PC-3 (cell line): ENCODE data around the gene ACTR3C. TPM values are rescaled to one million over a fixed set of nuclear protein-coding genes. Genes with fewer than 3 reads are reported as not detected.

Source experiments
- ATAC-seq: fragments of 200-7000 bp; cut with Tn5 transposase; 2 replicates; pipeline ENCODE4 v1.9.1; 2020; ENCODE audit warnings: mild to moderate bottlenecking, moderate library complexity
- BruUV-seq: library from RNA; stranded (reverse); fragments of 400-500 nt; replicated peaks from 2 replicates; lab custom pipeline; 2021; lab: Mats Ljungman, UMichigan
- CTCF ChIA-PET: fragments of 300-600 bp; sonication (Branson Sonifier 250); formaldehyde crosslinking; loops from one replicate; lab custom pipeline; 2022; ENCODE audit warnings: antibody characterized with exemption; lab: Charles Lee
- POLR2A ChIA-PET: fragments of 300-600 bp; sonication (Branson Sonifier 250); formaldehyde crosslinking; loops from one replicate; lab custom pipeline; 2022; ENCODE audit warnings: antibody characterized with exemption; ENCODE audit not compliant: unreplicated experiment; lab: Charles Lee
- DNase-seq: peaks from one replicate; pipeline ENCODE4 v3.0.0-alpha.2; 2015
- H2AFZ ChIP-seq: fragments of 300-600 bp; sonication (generic); 2 replicates; pipeline ENCODE4 v1.6.0; 2016; ENCODE audit warnings: antibody characterized with exemption, low read length
- H3F3A ChIP-seq: fragments of 300-600 bp; sonication (generic); one replicate; pipeline ENCODE4 v1.6.0; 2017; ENCODE audit warnings: antibody characterized with exemption, low read length, control low read depth, mild to moderate bottlenecking; ENCODE audit not compliant: unreplicated experiment
- H3K27ac ChIP-seq: fragments of 300-600 bp; sonication (generic); 2 replicates; pipeline ENCODE4 v1.5.1; 2016; ENCODE audit warnings: mild to moderate bottlenecking, low read length
- H3K27me3 ChIP-seq: fragments of 300-600 bp; sonication (generic); 2 replicates; pipeline ENCODE4 v1.6.1; 2016; ENCODE audit warnings: low read length, mixed read lengths
- H3K36me3 ChIP-seq: fragments of 300-600 bp; sonication (generic); 2 replicates; pipeline ENCODE4 v1.6.1; 2016; ENCODE audit warnings: low read depth, mixed run types, low read length, mixed read lengths
- H3K4me1 ChIP-seq: fragments of 300-600 bp; sonication (generic); 2 replicates; pipeline ENCODE4 v1.5.1; 2016; ENCODE audit warnings: low read length; ENCODE audit not compliant: insufficient read depth
- H3K4me2 ChIP-seq: fragments of 300-600 bp; sonication (generic); 2 replicates; pipeline ENCODE4 v1.6.0; 2016; ENCODE audit warnings: low read length
- H3K4me3 ChIP-seq: fragments of 300-600 bp; sonication (generic); 2 replicates; pipeline ENCODE4 v1.5.1; 2016; ENCODE audit warnings: mild to moderate bottlenecking, low read length, mixed read lengths
- H3K79me2 ChIP-seq: fragments of 300-600 bp; sonication (generic); 2 replicates; pipeline ENCODE4 v1.6.1; 2017; ENCODE audit warnings: low read length, mixed read lengths
- H3K9ac ChIP-seq: fragments of 300-600 bp; sonication (generic); 2 replicates; pipeline ENCODE4 v1.6.0; 2016; ENCODE audit warnings: mild to moderate bottlenecking, low read length
- H3K9me2 ChIP-seq: fragments of 300-600 bp; sonication (generic); replicated peaks from 2 replicates; pipeline ENCODE4 v1.6.1; 2016; ENCODE audit warnings: mixed run types, low read length, mixed read lengths
- H3K9me3 ChIP-seq: fragments of 300-600 bp; sonication (generic); 2 replicates; pipeline ENCODE4 v1.6.1; 2016; ENCODE audit warnings: low read length, mixed read lengths
- H4K20me1 ChIP-seq: fragments of 300-600 bp; sonication (generic); 2 replicates; pipeline ENCODE4 v1.6.1; 2016; ENCODE audit warnings: low read length, mixed read lengths
- EZH2 ChIP-seq: fragments of 300-600 bp; sonication (generic); IDR thresholded peaks from one replicate; pipeline ENCODE4 v1.6.1; 2017; ENCODE audit warnings: antibody characterized with exemption, mild to moderate bottlenecking, low read length; ENCODE audit not compliant: unreplicated experiment
- EZH2phosphoT487 ChIP-seq: fragments of 300-600 bp; sonication (generic); IDR thresholded peaks from 2 replicates; pipeline ENCODE4 v1.6.1; 2018; ENCODE audit warnings: mild to moderate bottlenecking, antibody characterized with exemption, low read length, borderline replicate concordance
- intact Hi-C: fragments of 100-400 bp; cut with micrococcal nuclease; formaldehyde crosslinking; loops from 2 replicates; pipeline ENCODE4 v1.9.0; 2023
- total RNA-seq: library from RNA; depleted of rRNA; stranded (reverse); fragments of >200 nt; gene quantifications from 2 replicates; pipeline ENCODE4 v1.2.3, GENCODE V29; 2014
- TF ChIP-seq, protein P1 (sequence below): fragments of 300-600 bp; sonication (generic); conservative IDR thresholded peaks from 2 replicates; pipeline ENCODE4 v1.5.1; 2017; ENCODE audit warnings: antibody characterized with exemption, low read depth, mild to moderate bottlenecking, low read length

ACTR3C gene
- total RNA-seq, 1 experiment from 2014 or later: 10.8 TPM

DNA sequence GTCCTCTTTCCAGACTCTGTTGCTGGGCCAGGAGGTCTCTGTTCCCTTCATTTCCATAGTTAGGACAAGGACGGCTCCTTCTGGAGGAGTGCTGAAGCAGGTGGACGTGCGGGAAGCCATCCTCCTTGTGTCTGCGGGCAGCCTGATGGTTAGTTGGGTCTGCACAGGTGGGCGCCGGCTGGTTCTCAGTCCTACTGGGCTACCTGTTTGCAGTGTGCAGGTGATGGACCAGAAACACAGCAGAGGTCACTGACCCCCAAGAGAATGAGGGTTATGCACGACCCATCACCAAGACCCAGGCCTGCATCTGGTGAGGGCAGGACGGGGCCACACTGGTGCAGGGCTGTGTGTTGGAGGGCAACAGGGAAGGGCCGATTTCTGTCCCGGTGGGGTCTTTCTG is 10.3 kb upstream of the ACTR3C start:
- no peak overlapping the region for H2AFZ ChIP-seq
- H4K20me1 ChIP-seq: no peaks in the 10 kb centered on the region
- H3K4me1 ChIP-seq: no peaks in the 10 kb centered on the region
- H3K9me2 ChIP-seq: no peaks in the 10 kb centered on the region
- no peak overlapping the region for H3K27ac ChIP-seq
- no peaks in the 10 kb centered on the region for H3K79me2 ChIP-seq
- ChIA-PET CTCF (no interaction called here), POLR2A (no interaction called here)
- TF ChIP-seq EZH2 (no peak), EZH2phosphoT487 (no peak)
- TF ChIP-seq, protein P1, sequence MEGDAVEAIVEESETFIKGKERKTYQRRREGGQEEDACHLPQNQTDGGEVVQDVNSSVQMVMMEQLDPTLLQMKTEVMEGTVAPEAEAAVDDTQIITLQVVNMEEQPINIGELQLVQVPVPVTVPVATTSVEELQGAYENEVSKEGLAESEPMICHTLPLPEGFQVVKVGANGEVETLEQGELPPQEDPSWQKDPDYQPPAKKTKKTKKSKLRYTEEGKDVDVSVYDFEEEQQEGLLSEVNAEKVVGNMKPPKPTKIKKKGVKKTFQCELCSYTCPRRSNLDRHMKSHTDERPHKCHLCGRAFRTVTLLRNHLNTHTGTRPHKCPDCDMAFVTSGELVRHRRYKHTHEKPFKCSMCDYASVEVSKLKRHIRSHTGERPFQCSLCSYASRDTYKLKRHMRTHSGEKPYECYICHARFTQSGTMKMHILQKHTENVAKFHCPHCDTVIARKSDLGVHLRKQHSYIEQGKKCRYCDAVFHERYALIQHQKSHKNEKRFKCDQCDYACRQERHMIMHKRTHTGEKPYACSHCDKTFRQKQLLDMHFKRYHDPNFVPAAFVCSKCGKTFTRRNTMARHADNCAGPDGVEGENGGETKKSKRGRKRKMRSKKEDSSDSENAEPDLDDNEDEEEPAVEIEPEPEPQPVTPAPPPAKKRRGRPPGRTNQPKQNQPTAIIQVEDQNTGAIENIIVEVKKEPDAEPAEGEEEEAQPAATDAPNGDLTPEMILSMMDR: no peak
- H3K36me3 ChIP-seq: no peaks in the 10 kb centered on the region
- H3K4me2 ChIP-seq: no peak overlapping the region
- no peaks in the 10 kb centered on the region for H3F3A ChIP-seq
- H3K9me3 ChIP-seq: no peaks in the 10 kb centered on the region
- H3K4me3 ChIP-seq: no peak overlapping the region
- no TSS peak for BruUV-seq
- H3K9ac ChIP-seq: no peak overlapping the region
- no peak for DNase-seq
- no peaks in the 10 kb centered on the region for H3K27me3 ChIP-seq
- intact Hi-C loops: no loop called here
- ATAC-seq: no peak

DNA sequence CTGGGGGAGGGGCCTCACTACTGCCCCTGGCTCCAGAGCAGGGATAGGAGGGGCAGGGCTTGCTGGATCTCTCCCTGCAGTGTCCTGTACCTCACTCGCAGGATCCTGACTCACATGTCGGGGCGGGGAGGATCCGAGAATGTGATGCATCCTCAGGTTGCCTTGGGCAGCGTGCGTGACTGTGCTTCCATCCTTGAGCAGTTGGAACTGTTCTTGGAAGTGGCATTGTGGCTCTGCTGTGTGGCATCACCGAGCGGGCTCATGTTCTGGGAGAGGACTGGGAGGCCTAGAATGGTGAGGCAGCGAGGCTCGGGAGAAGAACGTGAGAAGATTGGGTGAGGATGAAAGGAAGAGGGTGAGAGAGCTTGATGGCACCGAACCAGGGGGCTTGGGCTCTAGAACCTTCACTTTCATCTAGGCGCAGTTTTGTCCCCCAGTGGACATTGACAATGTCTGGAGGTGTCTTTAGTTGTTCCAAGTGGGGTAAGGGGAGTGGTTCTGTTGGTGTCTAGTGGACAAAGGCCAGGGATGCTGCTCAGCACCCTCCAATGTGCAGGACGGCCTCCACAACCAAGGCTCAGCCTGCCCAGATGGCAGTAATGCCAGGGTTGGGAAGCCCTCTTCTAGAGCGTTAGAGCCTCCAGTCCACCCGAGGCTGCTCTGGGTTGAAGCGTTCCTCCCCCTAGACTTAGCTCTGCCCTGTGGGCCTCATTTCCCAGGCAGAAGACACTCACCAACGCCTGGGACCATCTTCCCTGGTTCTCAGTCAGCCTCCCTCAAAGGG is 9.7 kb upstream of the ACTR3C start:
- Histone ChIP-seq H3K4me2 (no peak overlapping the region), H3K4me3 (no peak overlapping the region), H3K4me1 (no peaks in the 10 kb centered on the region), H3K79me2 (no peaks in the 10 kb centered on the region), H4K20me1 (no peaks in the 10 kb centered on the region), H3K27me3 (no peaks in the 10 kb centered on the region), H3K9me3 (no peaks in the 10 kb centered on the region), H3K36me3 (no peaks in the 10 kb centered on the region), H2AFZ (no peak overlapping the region), H3K9me2 (no peaks in the 10 kb centered on the region), H3F3A (no peaks in the 10 kb centered on the region), H3K27ac (no peak overlapping the region), H3K9ac (no peak overlapping the region)
- BruUV-seq: no TSS peak
- ChIA-PET CTCF (no interaction called here), POLR2A (no interaction called here)
- DNase-seq: no peak
- no peak for ATAC-seq
- TF ChIP-seq EZH2 (no peak), EZH2phosphoT487 (no peak)
- TF ChIP-seq, protein P1: no peak
- intact Hi-C loops: no loop called here

DNA sequence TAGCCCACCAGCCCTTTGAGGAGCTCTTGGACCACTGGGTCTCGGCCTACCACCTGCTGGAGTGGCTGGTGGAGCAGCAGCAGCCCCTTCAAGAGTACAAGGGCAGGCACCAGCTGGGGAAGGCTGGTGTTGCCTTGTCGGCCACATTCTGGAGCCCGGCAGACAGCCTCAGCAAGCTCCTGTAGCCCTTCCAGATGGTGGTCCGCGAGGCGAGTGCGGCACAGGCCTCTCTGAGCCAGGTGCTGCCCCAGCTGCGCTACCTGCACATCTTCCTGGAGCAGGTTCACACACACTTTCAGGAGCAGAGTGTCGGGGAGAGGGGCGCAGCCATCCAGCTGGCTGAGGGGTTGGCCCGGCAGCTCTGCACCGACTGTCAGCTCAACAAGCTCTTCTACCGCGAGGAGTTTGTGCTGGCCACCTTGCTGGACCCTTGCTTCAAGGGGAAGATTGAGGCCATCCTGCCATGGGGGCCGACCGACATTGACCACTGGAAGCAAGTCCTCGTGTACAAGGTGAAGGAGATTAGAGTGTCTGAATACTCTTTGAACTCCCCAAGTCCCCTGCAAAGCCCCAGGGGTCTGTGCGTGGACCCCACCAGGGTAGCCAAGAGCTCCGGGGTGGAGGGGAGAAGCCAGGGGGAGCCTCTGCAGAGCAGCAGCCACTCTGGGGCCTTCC is 7.0 kb upstream of the ACTR3C start:
- H3K9me3 ChIP-seq: no peaks in the 10 kb centered on the region
- no peaks in the 10 kb centered on the region for H3K4me1 ChIP-seq
- no peak overlapping the region for H3K9ac ChIP-seq
- no peaks in the 10 kb centered on the region for H3K79me2 ChIP-seq
- H3K4me2 ChIP-seq: no peak overlapping the region
- no peak for ATAC-seq
- H3K36me3 ChIP-seq: no peaks in the 10 kb centered on the region
- no peaks in the 10 kb centered on the region for H3K27me3 ChIP-seq
- H4K20me1 ChIP-seq: no peaks in the 10 kb centered on the region
- no peak for DNase-seq
- ChIA-PET POLR2A (no interaction called here), CTCF (no interaction called here)
- H3F3A ChIP-seq: no peaks in the 10 kb centered on the region
- no peak overlapping the region for H3K4me3 ChIP-seq
- intact Hi-C loops: no loop called here
- H3K9me2 ChIP-seq: no peaks in the 10 kb centered on the region
- H3K27ac ChIP-seq: no peak overlapping the region
- no peak for TF ChIP-seq EZH2
- no peak for TF ChIP-seq EZH2phosphoT487
- TF ChIP-seq, protein P1: no peak
- H2AFZ ChIP-seq: no peak overlapping the region
- BruUV-seq: no TSS peak
